ENCODE data around the gene ZC3HAV1L.

DNA sequence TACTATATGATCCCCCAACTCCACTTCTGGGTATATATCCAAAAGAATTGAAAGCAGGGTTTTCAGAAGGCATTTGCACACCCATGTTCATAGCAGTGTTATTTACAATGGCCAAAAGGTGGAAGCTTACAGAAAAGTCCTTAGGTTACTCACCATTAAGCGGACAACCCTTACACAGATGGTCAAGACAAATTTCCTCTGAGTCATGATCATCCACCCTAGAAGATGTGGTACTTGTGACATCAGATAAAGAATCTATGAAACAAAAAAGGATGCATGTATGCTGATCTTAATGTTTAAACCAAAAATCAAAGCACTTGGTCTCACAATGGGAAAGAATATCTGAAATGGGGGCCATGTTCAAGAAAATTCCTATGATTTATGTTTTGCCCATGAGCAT, 42.6 kb upstream of the ZC3HAV1L start:
- TF ChIP-seq EZH2 (IDR thresholded peaks at IDR 0.05; ENCODE audit: low read depth), result no peak
- TF ChIP-seq, protein P1, sequence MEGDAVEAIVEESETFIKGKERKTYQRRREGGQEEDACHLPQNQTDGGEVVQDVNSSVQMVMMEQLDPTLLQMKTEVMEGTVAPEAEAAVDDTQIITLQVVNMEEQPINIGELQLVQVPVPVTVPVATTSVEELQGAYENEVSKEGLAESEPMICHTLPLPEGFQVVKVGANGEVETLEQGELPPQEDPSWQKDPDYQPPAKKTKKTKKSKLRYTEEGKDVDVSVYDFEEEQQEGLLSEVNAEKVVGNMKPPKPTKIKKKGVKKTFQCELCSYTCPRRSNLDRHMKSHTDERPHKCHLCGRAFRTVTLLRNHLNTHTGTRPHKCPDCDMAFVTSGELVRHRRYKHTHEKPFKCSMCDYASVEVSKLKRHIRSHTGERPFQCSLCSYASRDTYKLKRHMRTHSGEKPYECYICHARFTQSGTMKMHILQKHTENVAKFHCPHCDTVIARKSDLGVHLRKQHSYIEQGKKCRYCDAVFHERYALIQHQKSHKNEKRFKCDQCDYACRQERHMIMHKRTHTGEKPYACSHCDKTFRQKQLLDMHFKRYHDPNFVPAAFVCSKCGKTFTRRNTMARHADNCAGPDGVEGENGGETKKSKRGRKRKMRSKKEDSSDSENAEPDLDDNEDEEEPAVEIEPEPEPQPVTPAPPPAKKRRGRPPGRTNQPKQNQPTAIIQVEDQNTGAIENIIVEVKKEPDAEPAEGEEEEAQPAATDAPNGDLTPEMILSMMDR (conservative IDR thresholded peaks at IDR 0.05), result no peak
